ENCODE results near the gene EPAS1.

The EPAS1 gene

DNA sequence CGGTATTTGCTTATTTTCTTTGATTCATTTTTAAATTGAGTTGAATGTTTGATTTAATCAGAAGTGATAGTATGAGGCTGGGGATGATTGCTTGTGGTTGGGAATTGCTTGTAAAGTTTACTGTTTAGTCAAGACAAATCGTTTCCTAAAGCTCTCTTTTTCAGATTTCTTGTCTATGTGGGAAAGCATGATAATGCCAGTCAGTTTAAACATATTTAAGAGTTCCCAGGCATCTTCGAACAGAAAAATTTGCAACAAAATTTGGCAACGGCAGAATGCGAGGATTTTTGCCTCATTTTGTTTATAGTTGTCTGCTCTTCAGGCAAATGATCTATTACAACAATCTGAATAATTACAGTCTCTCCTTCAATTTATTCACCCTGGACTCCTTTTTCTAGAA lies 22.5 kb downstream of the EPAS1 start:
- DNase-seq (ENCODE audit: low read depth in 1 of 2, low spot score in 1 of 2), result no peak

DNA sequence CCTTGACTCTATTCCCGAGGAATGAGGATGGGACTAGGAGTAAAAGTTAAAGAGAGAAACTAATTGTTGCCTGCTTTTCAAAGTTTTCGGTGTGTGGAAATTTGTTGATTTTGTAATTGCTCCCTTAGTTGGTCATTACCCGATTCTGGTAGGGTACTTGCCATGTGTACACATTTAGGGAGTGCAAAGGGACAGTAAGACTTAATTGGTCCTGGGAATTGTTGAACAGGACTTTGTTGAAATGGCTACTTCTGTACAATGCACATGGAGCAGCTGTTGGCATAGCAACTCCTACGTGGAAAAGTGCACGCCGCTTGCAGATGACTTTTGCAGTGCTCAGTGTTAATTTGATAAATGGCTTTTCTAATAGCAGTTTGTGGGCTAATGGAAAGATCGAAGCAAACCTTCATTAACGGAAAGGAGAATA lies 22.9 kb downstream of the EPAS1 start:
- no peak for DNase-seq (ENCODE audit: low read depth in 1 of 2, low spot score in 1 of 2)

- no peak for DNase-seq (ENCODE audit: low read depth in 1 of 2, low spot score in 1 of 2)
Observed at GRCh38 chr2:46323730-46324129, 26.5 kb downstream of the EPAS1 start.

GRCh38 chr2:46325182-46325928 lies 28.1 kb downstream of the EPAS1 start:
- no peak for DNase-seq (ENCODE audit: low read depth in 1 of 2, low spot score in 1 of 2)

DNA sequence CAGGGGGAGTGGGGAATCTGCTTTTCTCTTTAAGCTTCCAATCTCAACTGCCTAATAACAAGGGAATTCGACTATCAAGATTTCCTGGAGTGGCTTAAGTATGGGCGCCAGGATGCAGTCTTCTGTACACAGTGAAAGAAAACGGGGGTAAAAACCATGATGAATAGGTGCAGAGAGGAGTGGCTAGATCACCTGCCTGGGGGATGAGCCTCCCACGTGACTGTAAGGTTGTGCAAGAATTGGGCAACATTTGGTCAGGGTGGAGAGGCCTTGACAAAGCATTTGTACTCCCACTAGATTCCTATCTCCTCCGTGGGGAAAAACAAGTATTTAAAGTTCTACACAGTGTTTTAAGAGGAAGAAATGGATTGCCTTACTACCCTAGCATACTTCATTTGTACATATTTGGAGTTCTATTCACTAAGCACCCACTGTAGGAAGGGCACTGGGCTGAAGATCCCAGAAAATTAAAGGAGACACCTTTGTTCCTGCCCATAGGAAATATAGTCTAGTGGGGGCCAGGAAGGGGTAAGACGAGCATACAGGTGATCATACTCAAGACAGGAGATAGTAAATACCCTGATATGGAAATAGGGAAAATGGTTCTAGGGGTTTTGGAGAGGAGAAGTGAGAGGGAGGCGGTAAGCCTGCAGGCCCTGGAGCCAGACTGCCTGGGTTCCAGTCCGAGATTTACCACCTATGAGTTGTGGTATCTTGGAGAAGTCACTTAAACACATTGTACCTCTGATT lies 29.2 kb downstream of the EPAS1 start:
- DNase-seq (ENCODE audit: low read depth in 1 of 2, low spot score in 1 of 2), result no peak

GRCh38 chr2:46327627-46328026 lies 30.4 kb downstream of the EPAS1 start:
- no peak for DNase-seq (ENCODE audit: low read depth in 1 of 2, low spot score in 1 of 2)

DNA sequence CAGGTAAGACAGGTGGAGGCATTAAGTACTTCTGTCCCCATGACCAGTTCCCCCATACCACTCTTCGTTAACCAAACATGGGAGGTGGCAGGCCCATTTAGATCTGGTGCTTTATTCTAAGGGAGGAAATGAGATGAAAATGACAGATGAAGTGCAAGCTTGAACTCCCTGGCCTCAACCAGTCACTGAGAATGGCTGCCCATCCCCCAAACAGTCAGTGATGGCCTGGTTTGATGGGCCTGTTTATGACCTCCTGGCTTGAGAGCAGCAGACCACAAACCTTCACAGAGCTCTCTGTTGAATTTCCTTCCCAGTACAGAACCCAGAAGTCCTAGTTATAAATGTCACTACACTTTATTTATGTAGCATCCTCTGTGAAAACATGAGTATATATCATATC lies 31.1 kb downstream of the EPAS1 start:
- no peak for DNase-seq (ENCODE audit: low read depth in 1 of 2, low spot score in 1 of 2)

GRCh38 chr2:46328829-46329228 lies 31.6 kb downstream of the EPAS1 start:
- no peak for DNase-seq (ENCODE audit: low read depth in 1 of 2, low spot score in 1 of 2)

- no peak for DNase-seq (ENCODE audit: low read depth in 1 of 2, low spot score in 1 of 2)
Observed at GRCh38 chr2:46329340-46329739, 32.1 kb downstream of the EPAS1 start.

GRCh38 chr2:46329803-46330775 lies 32.9 kb downstream of the EPAS1 start:
- no peak for DNase-seq (ENCODE audit: low read depth in 1 of 2, low spot score in 1 of 2)

- no peak for DNase-seq (ENCODE audit: low read depth in 1 of 2, low spot score in 1 of 2)
Observed at GRCh38 chr2:46331109-46331766, 34.0 kb downstream of the EPAS1 start.

- DNase-seq (ENCODE audit: low read depth in 1 of 2, low spot score in 1 of 2), result no peak
Observed at GRCh38 chr2:46332686-46333281, 35.6 kb downstream of the EPAS1 start.

- no peak for DNase-seq (ENCODE audit: low read depth in 1 of 2, low spot score in 1 of 2)
Observed at GRCh38 chr2:46333912-46334311, 36.7 kb downstream of the EPAS1 start.

DNA sequence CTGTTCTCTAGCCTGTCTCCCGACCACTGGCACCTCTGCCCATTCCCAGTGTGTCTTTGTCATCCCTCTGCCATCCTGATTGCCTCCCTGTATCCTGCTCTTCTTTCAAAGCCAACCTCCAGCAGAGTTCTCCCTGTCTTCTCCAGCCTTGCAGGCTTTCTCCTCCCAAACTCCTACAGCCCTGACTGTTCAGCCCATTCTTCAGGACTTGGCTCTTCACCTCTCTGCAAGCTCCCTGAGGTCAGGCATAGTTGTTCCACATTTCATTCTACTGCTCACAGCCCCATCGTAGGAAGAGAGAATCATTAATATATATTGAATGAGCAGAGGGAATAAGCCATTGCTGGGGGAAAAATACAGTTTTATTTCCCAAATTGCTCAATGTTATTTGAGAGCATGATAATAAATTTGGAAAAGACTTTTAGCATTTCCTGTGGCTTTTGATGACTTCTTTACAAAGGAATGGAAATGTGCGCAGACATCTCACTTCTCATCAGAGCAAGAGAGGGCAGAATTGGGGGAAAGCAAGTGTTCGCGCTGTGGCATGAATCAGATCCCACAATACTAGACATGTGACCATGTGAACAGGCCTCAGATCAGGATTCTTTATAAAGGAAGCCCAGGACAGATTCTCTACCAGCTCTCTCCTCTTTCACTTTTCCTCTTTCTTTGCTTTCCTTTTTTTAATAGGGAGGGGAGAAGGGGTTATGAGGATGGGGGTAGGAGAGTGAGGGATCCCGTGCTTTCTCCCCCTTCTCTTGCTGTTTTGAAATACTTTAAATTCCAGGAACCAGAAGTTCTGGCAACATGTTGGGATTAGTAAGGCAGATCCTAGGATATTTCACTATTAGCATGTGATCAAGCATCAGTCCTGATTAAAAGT lies 37.4 kb downstream of the EPAS1 start:
- DNase-seq (ENCODE audit: low read depth in 1 of 2, low spot score in 1 of 2), result no peak

DNA sequence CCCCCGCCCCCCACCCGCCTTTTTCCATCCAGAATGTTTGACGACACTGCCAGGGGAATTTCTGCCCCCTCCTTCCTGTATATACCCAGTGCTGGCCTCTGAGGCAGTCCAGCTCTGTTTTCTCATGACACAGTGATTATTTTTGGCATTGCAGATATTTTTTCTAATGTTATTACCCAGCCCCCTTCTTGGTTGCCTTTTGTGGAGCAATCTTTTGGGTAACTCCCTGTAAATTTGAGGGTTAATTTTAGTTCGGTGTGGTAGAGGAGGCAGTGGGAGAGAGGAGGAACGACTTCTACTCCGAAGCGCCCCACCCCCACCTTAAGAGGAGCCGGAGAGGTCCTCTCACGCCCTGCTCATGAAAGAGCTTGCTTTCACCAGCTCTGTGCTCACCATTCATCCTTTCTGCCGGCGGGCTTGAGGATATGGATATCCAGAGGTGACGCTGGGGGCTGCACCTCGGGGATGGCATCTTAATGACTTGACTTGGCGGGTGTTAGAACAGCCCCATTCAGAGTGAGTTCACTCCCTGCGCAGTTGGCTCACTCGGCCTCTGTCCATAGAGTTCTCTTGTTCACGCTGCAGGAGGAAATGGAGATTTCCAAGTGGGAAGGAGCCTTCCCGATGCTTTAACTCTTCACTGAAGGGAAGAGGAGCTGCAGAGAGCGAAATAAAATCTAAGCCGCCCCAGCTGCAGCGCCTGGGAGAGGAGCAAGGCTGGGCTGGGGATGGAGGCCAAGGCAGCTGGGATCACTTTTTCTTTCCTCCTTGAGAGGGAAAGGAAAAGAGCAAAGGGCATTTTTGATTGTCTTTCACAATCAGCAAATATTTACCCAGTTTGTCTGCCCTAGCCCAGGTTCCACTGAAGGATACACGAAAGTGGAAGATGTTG lies 38.4 kb downstream of the EPAS1 start:
- DNase-seq (ENCODE audit: low read depth in 1 of 2, low spot score in 1 of 2), result no peak

GRCh38 chr2:46336283-46336959 lies 39.2 kb downstream of the EPAS1 start:
- DNase-seq (ENCODE audit: low read depth in 1 of 2, low spot score in 1 of 2), result no peak

DNA sequence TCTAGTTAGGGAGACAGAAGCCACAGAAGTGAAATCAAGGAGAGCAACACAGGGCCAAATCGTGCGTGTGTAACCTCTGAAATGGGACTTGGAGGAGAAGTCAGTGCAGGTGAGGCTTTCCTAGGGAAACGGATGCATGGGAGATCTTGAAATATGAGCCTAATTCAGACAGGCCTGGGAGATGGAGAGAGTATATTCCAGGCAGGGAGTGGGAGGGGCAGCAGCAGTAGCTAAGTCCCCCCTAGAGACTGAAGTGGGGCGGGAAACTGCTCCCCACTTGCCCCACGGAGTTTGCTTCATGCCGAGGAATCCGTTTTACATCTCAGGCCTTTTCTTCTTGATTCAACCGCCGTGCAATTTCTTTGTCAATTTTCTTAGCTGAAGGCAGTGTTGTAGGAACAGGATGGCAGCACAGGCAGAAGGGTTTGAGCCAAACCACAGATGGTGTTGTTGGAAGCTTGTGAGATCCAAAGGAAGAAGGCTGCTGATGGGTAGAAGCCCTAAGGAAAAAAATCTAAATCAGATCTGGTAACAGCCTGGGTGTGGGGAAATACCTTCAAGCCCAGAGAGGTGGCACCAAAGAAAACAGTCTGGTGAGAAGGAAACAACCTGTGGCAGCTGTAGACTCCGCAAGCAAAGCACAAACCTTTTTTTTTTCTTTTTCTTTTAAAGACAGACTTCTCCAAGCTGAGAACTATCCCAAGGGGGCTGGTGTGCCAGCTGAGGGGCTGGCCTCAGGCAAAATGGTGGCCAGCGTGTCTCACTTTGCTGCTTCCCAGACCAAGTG lies 40.2 kb downstream of the EPAS1 start:
- no peak for DNase-seq (ENCODE audit: low read depth in 1 of 2, low spot score in 1 of 2)
